DOHH2 (cell line): ENCODE measurements around the gene PDILT.

Experiments used
- H3F3A ChIP-seq: fragments of 200-600 bp; sonication (generic), shearing (Covaris generic); 2 replicates; pipeline ENCODE4 v1.6.0; 2016; ENCODE audit warnings: antibody characterized with exemption, mild to moderate bottlenecking; ENCODE audit not compliant: control insufficient read depth, insufficient read depth
- H3K27ac ChIP-seq: fragments of 200-600 bp; sonication (generic); 2 replicates; pipeline ENCODE4 v1.5.1; 2014; ENCODE audit warnings: low read depth, mild to moderate bottlenecking, low read length, moderate library complexity
- H3K27me3 ChIP-seq: fragments of 200-600 bp; sonication (generic); 2 replicates; pipeline ENCODE4 v1.6.1; 2014; ENCODE audit warnings: mild to moderate bottlenecking, low read length, mixed read lengths; ENCODE audit not compliant: control insufficient read depth
- H3K36me3 ChIP-seq: fragments of 200-600 bp; sonication (generic); 2 replicates; pipeline ENCODE4 v1.6.1; 2014; ENCODE audit warnings: mild to moderate bottlenecking, low read length, moderate library complexity, mixed read lengths; ENCODE audit not compliant: control insufficient read depth
- H3K4me1 ChIP-seq: fragments of 200-600 bp; sonication (generic); 2 replicates; pipeline ENCODE4 v1.6.1; 2014; ENCODE audit warnings: mild to moderate bottlenecking, low read length, mixed read lengths; ENCODE audit not compliant: control insufficient read depth
- H3K4me2 ChIP-seq: fragments of 200-600 bp; sonication (generic); 2 replicates; pipeline ENCODE4 v1.6.0; 2014; ENCODE audit warnings: mild to moderate bottlenecking, low read length, moderate library complexity
- H3K4me3 ChIP-seq: fragments of 200-600 bp; sonication (generic); 2 replicates; pipeline ENCODE4 v1.5.1; 2014; ENCODE audit warnings: mild to moderate bottlenecking, low read length, mixed read lengths
- H3K79me2 ChIP-seq: fragments of 200-600 bp; sonication (generic); 2 replicates; pipeline ENCODE4 v1.6.1; 2014; ENCODE audit warnings: mild to moderate bottlenecking, low read length, mixed read lengths; ENCODE audit not compliant: control insufficient read depth
- H3K9me2 ChIP-seq: fragments of 200-600 bp; sonication (generic); replicated peaks from 2 replicates; pipeline ENCODE4 v1.6.1; 2014; ENCODE audit warnings: mild to moderate bottlenecking, low read length, mixed read lengths; ENCODE audit not compliant: control insufficient read depth
- H3K9me3 ChIP-seq: fragments of 200-600 bp; sonication (generic); 2 replicates; pipeline ENCODE4 v1.6.1; 2014; ENCODE audit warnings: antibody characterized with exemption, low read length, mixed read lengths; ENCODE audit not compliant: control insufficient read depth, insufficient read depth
- H4K20me1 ChIP-seq: fragments of 200-600 bp; sonication (generic); 2 replicates; pipeline ENCODE4 v1.6.0; 2014; ENCODE audit warnings: low read depth, mild to moderate bottlenecking, antibody characterized with exemption, low read length, moderate library complexity; ENCODE audit not compliant: control insufficient read depth, insufficient read depth
- EZH2phosphoT487 ChIP-seq: fragments of 200-600 bp; sonication (generic); IDR thresholded peaks from 2 replicates; pipeline ENCODE4 v1.6.1; 2017; ENCODE audit warnings: borderline replicate concordance, mild to moderate bottlenecking, antibody characterized with exemption, low read length, moderate library complexity, mixed read lengths
- TF ChIP-seq, protein P1 (sequence below): fragments of 200-600 bp; sonication (generic); IDR thresholded peaks from one replicate; pipeline ENCODE4 v1.5.1; 2014; ENCODE audit warnings: antibody characterized with exemption, mild to moderate bottlenecking, low read depth, low read length; ENCODE audit not compliant: poor library complexity, severe bottlenecking

The PDILT gene

GRCh38 chr16:20397468-20398074 is 7.0 kb downstream of the PDILT start:
- Histone ChIP-seq H3K27ac (no peak overlapping the region), H4K20me1 (no peaks in the 10 kb centered on the region), H3K4me2 (no peak overlapping the region), H3K36me3 (no peaks in the 10 kb centered on the region), H3K79me2 (no peaks in the 10 kb centered on the region), H3F3A (no peaks in the 10 kb centered on the region), H3K27me3 (no peaks in the 10 kb centered on the region), H3K9me3 (no peaks in the 10 kb centered on the region), H3K4me3 (no peak overlapping the region), H3K4me1 (no peaks in the 10 kb centered on the region), H3K9me2 (no peaks in the 10 kb centered on the region)
- TF ChIP-seq EZH2phosphoT487 = no peak
- TF ChIP-seq, protein P1, sequence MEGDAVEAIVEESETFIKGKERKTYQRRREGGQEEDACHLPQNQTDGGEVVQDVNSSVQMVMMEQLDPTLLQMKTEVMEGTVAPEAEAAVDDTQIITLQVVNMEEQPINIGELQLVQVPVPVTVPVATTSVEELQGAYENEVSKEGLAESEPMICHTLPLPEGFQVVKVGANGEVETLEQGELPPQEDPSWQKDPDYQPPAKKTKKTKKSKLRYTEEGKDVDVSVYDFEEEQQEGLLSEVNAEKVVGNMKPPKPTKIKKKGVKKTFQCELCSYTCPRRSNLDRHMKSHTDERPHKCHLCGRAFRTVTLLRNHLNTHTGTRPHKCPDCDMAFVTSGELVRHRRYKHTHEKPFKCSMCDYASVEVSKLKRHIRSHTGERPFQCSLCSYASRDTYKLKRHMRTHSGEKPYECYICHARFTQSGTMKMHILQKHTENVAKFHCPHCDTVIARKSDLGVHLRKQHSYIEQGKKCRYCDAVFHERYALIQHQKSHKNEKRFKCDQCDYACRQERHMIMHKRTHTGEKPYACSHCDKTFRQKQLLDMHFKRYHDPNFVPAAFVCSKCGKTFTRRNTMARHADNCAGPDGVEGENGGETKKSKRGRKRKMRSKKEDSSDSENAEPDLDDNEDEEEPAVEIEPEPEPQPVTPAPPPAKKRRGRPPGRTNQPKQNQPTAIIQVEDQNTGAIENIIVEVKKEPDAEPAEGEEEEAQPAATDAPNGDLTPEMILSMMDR = no peak

GRCh38 chr16:20396846-20397467 is 7.6 kb downstream of the PDILT start:
- H3K4me2 ChIP-seq = no peak overlapping the region
- H3K4me1 ChIP-seq = no peaks in the 10 kb centered on the region
- no peak for TF ChIP-seq EZH2phosphoT487
- TF ChIP-seq, protein P1 = no peak
- no peaks in the 10 kb centered on the region for H3K27me3 ChIP-seq
- no peaks in the 10 kb centered on the region for H3K9me3 ChIP-seq
- no peaks in the 10 kb centered on the region for H3F3A ChIP-seq
- H3K4me3 ChIP-seq = no peak overlapping the region
- no peaks in the 10 kb centered on the region for H4K20me1 ChIP-seq
- H3K27ac ChIP-seq = no peak overlapping the region
- no peaks in the 10 kb centered on the region for H3K36me3 ChIP-seq
- H3K79me2 ChIP-seq = no peaks in the 10 kb centered on the region
- no peaks in the 10 kb centered on the region for H3K9me2 ChIP-seq

DNA sequence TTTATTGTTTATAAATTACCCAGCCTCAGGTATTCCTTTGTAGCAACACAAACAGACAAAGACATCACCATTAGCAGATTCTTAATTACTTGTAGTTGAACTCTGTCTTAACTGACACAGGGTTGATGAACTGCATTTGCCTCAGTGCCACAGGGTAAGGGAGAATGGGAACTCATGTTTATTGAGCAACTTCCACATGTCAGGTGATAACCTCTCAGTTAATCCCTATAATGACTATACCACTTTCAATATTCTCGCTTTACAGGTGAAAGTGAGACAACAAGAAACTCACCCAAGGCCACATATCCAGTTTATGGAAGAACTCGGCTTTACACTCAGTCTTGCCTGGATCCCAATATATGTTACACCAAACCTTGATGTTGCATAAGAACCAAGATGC is 8.6 kb downstream of the PDILT start:
- no peaks in the 10 kb centered on the region for H3K9me3 ChIP-seq

More for the DNA sequence above, 8.6 kb downstream of the PDILT start:
- Histone ChIP-seq H3K27me3 (no peaks in the 10 kb centered on the region), H3K4me2 (no peak overlapping the region), H4K20me1 (no peaks in the 10 kb centered on the region), H3F3A (no peaks in the 10 kb centered on the region), H3K4me3 (no peak overlapping the region), H3K27ac (no peak overlapping the region), H3K9me2 (no peaks in the 10 kb centered on the region), H3K36me3 (no peaks in the 10 kb centered on the region), H3K79me2 (no peaks in the 10 kb centered on the region), H3K4me1 (no peaks in the 10 kb centered on the region)
- no peak for TF ChIP-seq EZH2phosphoT487
- TF ChIP-seq, protein P1 = no peak
